Activated CD8-positive, alpha-beta memory T cell treated with anti-CD3 and anti-CD28 coated beads, Interleukin-2, amount 50 U/mL, for 48 hours (primary cell): ENCODE measurements around the gene SRSF1.

Experiments
- DNase-seq: peaks from one replicate; pipeline ENCODE4 v3.0.0-alpha.2; 2020

The SRSF1 gene

GRCh38 chr17:58010067-58010799 is 3.2 kb upstream of the SRSF1 start:
- no peak for DNase-seq

GRCh38 chr17:58007781-58008706 is 998 bp upstream of the SRSF1 start:
- peak; percentile 54 for DNase-seq

GRCh38 chr17:58006560-58006923 is 504 bp downstream of the SRSF1 start:
- peak; percentile 83 for DNase-seq

- DNase-seq = no peak
Observed at GRCh38 chr17:58005728-58006559, 1.1 kb downstream of the SRSF1 start.

GRCh38 chr17:58005031-58005727 is 1.9 kb downstream of the SRSF1 start:
- DNase-seq = no peak

GRCh38 chr17:58004060-58004459 is 3.0 kb downstream of the SRSF1 start:
- DNase-seq = no peak

- DNase-seq = no peak
Observed at GRCh38 chr17:58002973-58003372, 4.1 kb downstream of the SRSF1 start.

GRCh38 chr17:58002154-58002948 is 4.7 kb downstream of the SRSF1 start:
- no peak for DNase-seq

GRCh38 chr17:58001461-58002124 is 5.5 kb downstream of the SRSF1 start:
- DNase-seq = no peak

- no peak for DNase-seq
Observed at GRCh38 chr17:57999496-58000017, 7.5 kb downstream of the SRSF1 start.

- DNase-seq = no peak
Observed at GRCh38 chr17:57999010-57999495, 8.0 kb downstream of the SRSF1 start.

GRCh38 chr17:57997085-57997809 is 9.8 kb downstream of the SRSF1 start:
- no peak for DNase-seq

- peak; percentile 70 for DNase-seq
Observed at GRCh38 chr17:57995076-57995956, 11.7 kb downstream of the SRSF1 start.

- DNase-seq = no peak
Observed at GRCh38 chr17:57994436-57994835, 12.6 kb downstream of the SRSF1 start.

GRCh38 chr17:57993471-57994365 is 13.3 kb downstream of the SRSF1 start:
- no peak for DNase-seq

GRCh38 chr17:57991537-57991936 is 15.5 kb downstream of the SRSF1 start:
- no peak for DNase-seq

GRCh38 chr17:57990037-57990436 is 17.0 kb downstream of the SRSF1 start:
- DNase-seq = no peak
